Keratinocyte (primary cell): Measurements from ENCODE around the gene CFAP20DC. TPM values are rescaled to one million over a fixed set of nuclear protein-coding genes. Genes with fewer than 3 reads are reported as not detected.

Source experiments
- DNase-seq: peaks from one replicate; pipeline ENCODE4 v3.0.0-alpha.2; 2011; ENCODE audit warnings: low read depth, missing footprints, low spot score
- FAIRE-seq: peaks from 2 replicates; lab custom pipeline; 2011; peaks lifted over from hg19 to GRCh38; lab: Jason Lieb, UNC
- H2AFZ ChIP-seq: 2 replicates; pipeline ENCODE4 v1.6.0; 2012; ENCODE audit warnings: low read length, control low read depth, inconsistent platforms; ENCODE audit not compliant: control insufficient read depth
- H3K27ac ChIP-seq: 2 replicates; pipeline ENCODE4 v1.5.1; 2011; ENCODE audit warnings: low read length; ENCODE audit not compliant: control insufficient read depth, insufficient read depth
- H3K27me3 ChIP-seq: 3 replicates; pipeline ENCODE4 v1.6.0; 2011; ENCODE audit warnings: low read length; ENCODE audit not compliant: control insufficient read depth, insufficient read depth; ENCODE audit errors: extremely low read depth
- H3K36me3 ChIP-seq, 2 experiments: 2 replicates in 1 of 2; 3 replicates in 1 of 2; pipeline ENCODE4 v1.5.1; 2011; ENCODE audit warnings: low read length in 2 of 2, mild to moderate bottlenecking in 1 of 2; ENCODE audit not compliant: control insufficient read depth in 2 of 2, insufficient read depth in 2 of 2; ENCODE audit errors: extremely low read depth in 1 of 2
- H3K4me1 ChIP-seq: 3 replicates; pipeline ENCODE4 v1.5.1; 2011; ENCODE audit warnings: low read length; ENCODE audit not compliant: control insufficient read depth, insufficient read depth; ENCODE audit errors: extremely low read depth
- H3K4me2 ChIP-seq: 3 replicates; pipeline ENCODE4 v1.6.0; 2011; ENCODE audit warnings: low read depth, low read length; ENCODE audit not compliant: control insufficient read depth, insufficient read depth; ENCODE audit errors: extremely low read depth
- H3K4me3 ChIP-seq, 3 experiments: fragments of 200-600 bp in 1 of 3; sonication (generic) in 1 of 3; 2 replicates in 2 of 3; 3 replicates in 1 of 3; pipeline ENCODE4 v1.5.1; 2011 to 2016; ENCODE audit warnings: low read length in 3 of 3, mild to moderate bottlenecking in 3 of 3, control low read depth in 2 of 3, inconsistent platforms in 1 of 3, low read depth in 1 of 3, mixed read lengths in 1 of 3, mixed run types in 1 of 3, moderate library complexity in 1 of 3; ENCODE audit not compliant: control insufficient read depth in 2 of 3, insufficient read depth in 2 of 3; ENCODE audit errors: extremely low read depth in 1 of 3
- H3K79me2 ChIP-seq: 2 replicates; pipeline ENCODE4 v1.6.0; 2012; ENCODE audit warnings: low read length; ENCODE audit not compliant: control insufficient read depth, insufficient read depth
- H3K9ac ChIP-seq: 3 replicates; pipeline ENCODE4 v1.6.0; 2011; ENCODE audit warnings: low read length; ENCODE audit not compliant: control insufficient read depth, insufficient read depth; ENCODE audit errors: extremely low read depth
- H3K9me1 ChIP-seq: 3 replicates; pipeline ENCODE4 v1.6.0; 2011; ENCODE audit warnings: low read length; ENCODE audit not compliant: control insufficient read depth, insufficient read depth; ENCODE audit errors: extremely low read depth
- H3K9me3 ChIP-seq: 2 replicates; pipeline ENCODE4 v1.5.1; 2012; ENCODE audit warnings: low read depth, low read length; ENCODE audit not compliant: control insufficient read depth
- H4K20me1 ChIP-seq: 3 replicates; pipeline ENCODE4 v1.6.0; 2011; ENCODE audit warnings: low read length; ENCODE audit not compliant: control insufficient read depth, insufficient read depth; ENCODE audit errors: extremely low read depth
- CTCF ChIP-seq, 3 experiments: IDR thresholded peaks in 1 of 3; conservative IDR thresholded peaks in 1 of 3; optimal IDR thresholded peaks in 1 of 3; 2 replicates in 2 of 3; 3 replicates in 1 of 3; pipeline versions ENCODE3 to v1.5.1; 2011; ENCODE audit warnings: low read length in 3 of 3, mild to moderate bottlenecking in 3 of 3, moderate library complexity in 2 of 3, control low read depth in 1 of 3, inconsistent platforms in 1 of 3; ENCODE audit not compliant: insufficient read depth in 2 of 3; ENCODE audit errors: extremely low read depth in 1 of 3
- EZH2 ChIP-seq: IDR thresholded peaks from one replicate; pipeline ENCODE4 v1.6.1; 2012; ENCODE audit warnings: inconsistent platforms, mild to moderate bottlenecking, low read length, moderate library complexity
- dilution Hi-C: fragments of 300-500 bp; cut with MboI; formaldehyde crosslinking; loops from one replicate; pipeline ENCODE4 v1.7.0; 2020; ENCODE audit warnings: low sequenced_read_pairs; ENCODE audit not compliant: extremely low pct_ligation_motif_present
- polyA plus RNA-seq, 5 experiments: library from polyadenylated mRNA; depleted of rRNA in 3 of 5; stranded (reverse) in 3 of 5; stranded (forward) in 1 of 5; unstranded in 1 of 5; fragments of >200 nt; gene quantifications; 1 replicate in 1 of 5; 2 replicates in 3 of 5; 3 replicates in 1 of 5; pipeline versions ENCODE4 v1.2.1 to v1.2.3, GENCODE V29; 2011 to 2012; ENCODE audit warnings: missing spikeins in 2 of 5, low read depth in 1 of 5, low replicate concordance in 1 of 5

The CFAP20DC gene
- polyA plus RNA-seq, 1 donor (not counting 4 experiments of a cell fraction or from before 2014, with no cell fraction given) = 6.3 TPM

GRCh38 chr3:58989955-58990354 lies 59.9 kb downstream of the CFAP20DC start:
- Histone ChIP-seq H3K27ac (peak overlapping the region; percentile 33), H2AFZ (peak overlapping the region; percentile 67), H3K4me2 (no peak overlapping the region), H3K9me1 (no peaks in the 10 kb centered on the region), H3K9me3 (no peaks in the 10 kb centered on the region), H3K27me3 (no peaks in the 10 kb centered on the region), H3K9ac (no peak overlapping the region), H4K20me1 (no peaks in the 10 kb centered on the region), H3K4me1 (peaks cover 22% of the 10 kb centered on the region), H3K4me3 (no peak overlapping the region), H3K36me3 (no peaks in the 10 kb centered on the region), H3K79me2 (no peaks in the 10 kb centered on the region)
- no peak for TF ChIP-seq EZH2
- TF ChIP-seq CTCF (optimal IDR thresholded peaks at IDR 0.05 in 1 of 3, IDR thresholded peaks at IDR 0.05 in 1 of 3, conservative IDR thresholded peaks at IDR 0.05 in 1 of 3; ENCODE audit: extremely low read depth in 1 of 3, insufficient read depth in 2 of 3, low read length in 3 of 3) = no peak
- no peak for DNase-seq
- dilution Hi-C loops = no loop called here
- FAIRE-seq = peak; percentile 71

DNA sequence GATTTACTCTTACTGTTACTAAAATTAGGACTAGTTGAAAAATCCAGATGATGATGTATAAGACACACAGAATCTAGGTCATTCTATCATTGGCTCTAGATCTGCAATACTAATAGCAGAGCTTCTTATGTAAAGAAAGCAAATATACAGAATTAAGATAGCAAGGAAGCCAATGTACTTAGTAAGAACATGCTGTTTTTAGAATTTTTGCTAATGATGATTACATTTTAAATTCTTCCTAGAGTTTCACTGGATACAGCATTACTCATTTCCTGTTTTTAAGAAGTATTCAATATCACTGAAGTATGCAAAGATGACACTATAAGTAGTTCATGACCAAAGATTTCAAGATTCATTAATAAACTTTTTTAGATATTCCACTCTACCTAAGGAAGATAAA lies 60.7 kb downstream of the CFAP20DC start:
- H3K79me2 ChIP-seq = no peaks in the 10 kb centered on the region
- no peak overlapping the region for H3K4me3 ChIP-seq
- H3K36me3 ChIP-seq = no peaks in the 10 kb centered on the region
- H3K27ac ChIP-seq = peak overlapping the region; percentile 33
- H3K4me1 ChIP-seq = peaks cover 20% of the 10 kb centered on the region
- no peak for FAIRE-seq
- DNase-seq = no peak
- no peaks in the 10 kb centered on the region for H3K9me1 ChIP-seq
- dilution Hi-C loops = no loop called here
- H3K9me3 ChIP-seq = no peaks in the 10 kb centered on the region
- H3K27me3 ChIP-seq = no peaks in the 10 kb centered on the region
- H3K4me2 ChIP-seq = peak overlapping the region; percentile 52
- no peaks in the 10 kb centered on the region for H4K20me1 ChIP-seq
- peak overlapping the region; percentile 1 for H2AFZ ChIP-seq
- H3K9ac ChIP-seq = no peak overlapping the region
- no peak for TF ChIP-seq EZH2
- no peak for TF ChIP-seq CTCF (optimal IDR thresholded peaks at IDR 0.05 in 1 of 3, IDR thresholded peaks at IDR 0.05 in 1 of 3, conservative IDR thresholded peaks at IDR 0.05 in 1 of 3; ENCODE audit: extremely low read depth in 1 of 3, insufficient read depth in 2 of 3, low read length in 3 of 3)
